ENCODE data around the gene SNX27. TPM values are rescaled to one million over a fixed set of nuclear protein-coding genes. Genes with fewer than 3 reads are reported as not detected.

SNX27 gene
- total RNA-seq, 1 donor from 2014 or later, result 18.8 TPM

DNA sequence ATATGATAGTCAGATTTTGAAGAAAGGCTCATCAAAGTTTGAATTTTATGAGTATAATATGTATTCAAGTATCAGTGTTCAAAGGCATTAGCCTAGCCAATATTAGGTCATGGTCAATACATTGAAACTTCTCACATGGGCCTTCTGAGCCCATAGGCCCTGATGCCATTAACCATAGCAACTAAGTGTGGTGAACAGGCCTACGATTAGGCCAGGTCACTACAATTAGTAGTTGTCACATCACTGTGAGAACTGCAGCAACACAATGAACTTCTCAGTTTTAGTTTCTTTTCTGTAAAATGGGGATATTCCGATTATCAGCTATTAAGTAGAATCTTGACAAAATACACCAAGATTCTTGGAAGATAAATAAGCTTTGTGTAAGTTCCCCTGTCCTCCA lies 74.7 kb downstream of the SNX27 start:
- Histone ChIP-seq H3K36me3 (ENCODE audit: control insufficient read depth, insufficient read depth, low read length) (no peaks in the 10 kb centered on the region), H3K27me3 (ENCODE audit: control insufficient read depth, insufficient read depth, low read length) (no peaks in the 10 kb centered on the region), H3K4me3 (ENCODE audit: low read depth, low read length) (no peak overlapping the region)
- DNase-seq (ENCODE audit: low read depth), result no peak
- TF ChIP-seq, protein P1, sequence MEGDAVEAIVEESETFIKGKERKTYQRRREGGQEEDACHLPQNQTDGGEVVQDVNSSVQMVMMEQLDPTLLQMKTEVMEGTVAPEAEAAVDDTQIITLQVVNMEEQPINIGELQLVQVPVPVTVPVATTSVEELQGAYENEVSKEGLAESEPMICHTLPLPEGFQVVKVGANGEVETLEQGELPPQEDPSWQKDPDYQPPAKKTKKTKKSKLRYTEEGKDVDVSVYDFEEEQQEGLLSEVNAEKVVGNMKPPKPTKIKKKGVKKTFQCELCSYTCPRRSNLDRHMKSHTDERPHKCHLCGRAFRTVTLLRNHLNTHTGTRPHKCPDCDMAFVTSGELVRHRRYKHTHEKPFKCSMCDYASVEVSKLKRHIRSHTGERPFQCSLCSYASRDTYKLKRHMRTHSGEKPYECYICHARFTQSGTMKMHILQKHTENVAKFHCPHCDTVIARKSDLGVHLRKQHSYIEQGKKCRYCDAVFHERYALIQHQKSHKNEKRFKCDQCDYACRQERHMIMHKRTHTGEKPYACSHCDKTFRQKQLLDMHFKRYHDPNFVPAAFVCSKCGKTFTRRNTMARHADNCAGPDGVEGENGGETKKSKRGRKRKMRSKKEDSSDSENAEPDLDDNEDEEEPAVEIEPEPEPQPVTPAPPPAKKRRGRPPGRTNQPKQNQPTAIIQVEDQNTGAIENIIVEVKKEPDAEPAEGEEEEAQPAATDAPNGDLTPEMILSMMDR (IDR thresholded peaks at IDR 0.05; ENCODE audit: insufficient read depth, low read length, poor library complexity, severe bottlenecking), result no peak

DNA sequence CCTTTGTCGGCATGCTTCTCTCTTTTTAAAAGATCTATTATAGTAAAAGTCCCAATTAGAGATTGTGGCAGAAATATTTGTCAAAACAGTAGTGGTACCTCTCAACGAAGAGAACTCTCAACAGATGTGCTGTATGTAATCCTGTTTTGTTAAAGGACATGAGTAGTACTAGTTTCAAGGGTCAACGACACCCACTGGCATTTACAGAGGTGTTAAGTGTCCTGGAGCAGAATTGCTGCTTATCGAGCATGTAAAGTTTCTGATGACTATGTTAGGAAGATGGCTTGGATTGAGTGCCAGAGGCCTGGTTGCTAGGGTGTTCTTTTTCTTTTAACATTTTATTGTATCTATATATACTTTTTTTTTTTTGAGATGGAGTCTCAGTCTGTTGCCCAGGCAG lies 77.6 kb downstream of the SNX27 start:
- Histone ChIP-seq H3K36me3 (ENCODE audit: control insufficient read depth, insufficient read depth, low read length) (no peaks in the 10 kb centered on the region), H3K4me3 (ENCODE audit: low read depth, low read length) (no peak overlapping the region), H3K27me3 (ENCODE audit: control insufficient read depth, insufficient read depth, low read length) (no peaks in the 10 kb centered on the region)
- no peak for DNase-seq (ENCODE audit: low read depth)
- TF ChIP-seq, protein P1 (IDR thresholded peaks at IDR 0.05; ENCODE audit: insufficient read depth, low read length, poor library complexity, severe bottlenecking), result no peak

DNA sequence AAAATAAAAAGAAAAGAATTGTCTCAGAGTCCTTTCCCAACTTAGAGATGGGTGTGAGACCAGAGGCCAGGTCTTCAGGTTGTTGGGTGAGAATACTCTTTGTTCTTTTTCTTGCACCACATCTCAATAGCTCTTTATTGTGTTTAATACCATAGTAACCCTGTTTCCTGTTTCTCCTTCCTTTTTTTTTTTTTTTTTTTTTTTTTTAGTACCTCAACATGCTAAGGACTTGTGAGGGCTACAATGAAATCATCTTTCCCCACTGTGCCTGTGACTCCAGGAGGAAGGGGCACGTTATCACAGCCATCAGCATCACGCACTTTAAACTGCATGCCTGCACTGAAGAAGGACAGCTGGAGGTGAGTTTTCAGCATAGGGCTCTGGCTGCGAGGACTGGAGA lies 80.4 kb downstream of the SNX27 start:
- H3K27me3 ChIP-seq (ENCODE audit: control insufficient read depth, insufficient read depth, low read length), result no peaks in the 10 kb centered on the region
- H3K36me3 ChIP-seq (ENCODE audit: control insufficient read depth, insufficient read depth, low read length), result no peaks in the 10 kb centered on the region
- TF ChIP-seq, protein P1 (IDR thresholded peaks at IDR 0.05; ENCODE audit: insufficient read depth, low read length, poor library complexity, severe bottlenecking), result no peak
- no peak for DNase-seq (ENCODE audit: low read depth)
- no peak overlapping the region for H3K4me3 ChIP-seq (ENCODE audit: low read depth, low read length)

DNA sequence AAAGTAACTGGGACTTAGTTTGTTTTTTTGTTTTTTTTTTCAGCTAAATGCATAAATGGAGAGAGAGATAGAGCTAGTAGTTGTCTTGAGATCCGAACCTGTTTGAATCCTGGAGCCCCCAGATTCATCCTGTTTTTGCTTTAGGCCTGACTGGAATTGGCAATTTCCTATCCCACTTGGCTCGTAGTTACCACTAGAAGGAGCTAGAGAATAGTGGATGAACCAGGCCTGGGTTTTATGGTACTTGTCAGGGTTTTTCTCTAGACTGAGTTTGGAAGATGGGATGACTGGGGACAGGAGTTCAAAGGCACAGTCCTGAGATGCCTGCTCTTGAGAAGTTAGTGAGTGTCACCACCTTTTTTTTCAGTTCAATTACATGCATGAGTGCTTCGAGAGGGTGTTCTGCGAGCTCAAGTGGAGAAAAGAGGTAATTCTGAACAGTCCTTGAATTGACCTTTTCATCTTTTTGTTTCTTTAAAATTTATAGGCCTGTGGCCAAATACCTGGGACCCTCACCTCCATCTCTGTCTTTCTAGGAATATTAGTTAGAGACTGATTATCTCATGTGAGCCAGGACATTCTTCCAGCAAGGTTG lies 81.3 kb downstream of the SNX27 start:
- Histone ChIP-seq H3K27me3 (ENCODE audit: control insufficient read depth, insufficient read depth, low read length) (no peaks in the 10 kb centered on the region), H3K4me3 (ENCODE audit: low read depth, low read length) (no peak overlapping the region), H3K36me3 (ENCODE audit: control insufficient read depth, insufficient read depth, low read length) (no peaks in the 10 kb centered on the region)
- TF ChIP-seq, protein P1 (IDR thresholded peaks at IDR 0.05; ENCODE audit: insufficient read depth, low read length, poor library complexity, severe bottlenecking), result peak; percentile 83
- DNase-seq (ENCODE audit: low read depth), result no peak

DNA sequence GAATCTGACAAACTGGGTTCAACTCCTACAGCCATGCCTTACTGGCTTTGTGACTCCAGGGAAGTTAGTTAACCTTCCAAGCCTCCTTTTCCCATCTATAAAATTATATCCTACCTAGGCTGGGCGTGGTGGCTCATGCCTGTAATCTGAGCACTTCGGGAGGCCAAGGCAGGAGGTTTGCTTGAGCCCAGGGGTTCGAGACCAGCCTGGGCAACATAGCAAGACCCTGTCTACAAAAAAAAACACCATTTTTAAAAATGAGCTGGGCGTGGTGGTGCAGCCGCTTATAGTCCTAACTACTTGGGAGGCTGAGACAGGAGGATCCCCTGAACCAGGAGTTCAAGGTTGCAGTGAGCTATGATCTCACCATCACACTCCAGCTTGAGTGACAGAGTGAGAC lies 89.7 kb downstream of the SNX27 start:
- TF ChIP-seq, protein P1 (IDR thresholded peaks at IDR 0.05; ENCODE audit: insufficient read depth, low read length, poor library complexity, severe bottlenecking), result no peak
- Histone ChIP-seq H3K27me3 (ENCODE audit: control insufficient read depth, insufficient read depth, low read length) (no peaks in the 10 kb centered on the region), H3K4me3 (ENCODE audit: low read depth, low read length) (no peak overlapping the region), H3K36me3 (ENCODE audit: control insufficient read depth, insufficient read depth, low read length) (no peaks in the 10 kb centered on the region)
- DNase-seq (ENCODE audit: low read depth), result no peak

DNA sequence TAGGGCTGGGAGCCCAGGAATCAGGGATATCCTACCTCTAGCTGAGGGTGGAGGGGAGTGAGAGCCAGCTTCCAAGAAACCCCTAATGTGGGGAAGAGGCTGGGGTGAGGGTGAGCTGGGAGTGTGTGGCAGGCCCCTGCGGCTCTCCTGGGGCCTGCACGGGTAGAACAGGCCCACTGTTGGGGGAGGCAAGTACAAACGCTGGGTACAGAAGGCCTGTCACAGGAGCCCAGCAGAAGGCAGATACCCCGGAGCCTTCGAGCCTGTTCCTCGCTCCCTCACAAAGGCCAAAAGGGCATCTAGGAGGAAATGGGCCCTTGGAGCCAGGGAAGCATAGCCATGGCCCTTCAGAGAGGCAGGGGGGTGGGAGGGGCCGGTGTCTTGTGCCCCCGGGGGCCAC lies 91.1 kb downstream of the SNX27 start:
- Histone ChIP-seq H3K27me3 (ENCODE audit: control insufficient read depth, insufficient read depth, low read length) (no peaks in the 10 kb centered on the region), H3K4me3 (ENCODE audit: low read depth, low read length) (no peak overlapping the region), H3K36me3 (ENCODE audit: control insufficient read depth, insufficient read depth, low read length) (no peaks in the 10 kb centered on the region)
- no peak for DNase-seq (ENCODE audit: low read depth)
- TF ChIP-seq, protein P1 (IDR thresholded peaks at IDR 0.05; ENCODE audit: insufficient read depth, low read length, poor library complexity, severe bottlenecking), result no peak
